Spleen (tissue), 7 donors: Measurements from ENCODE around the gene KRTAP10-1.

ENCODE experiments used
- CTCF ChIP-seq, 11 experiments: fragments of 200-600 bp in 7 of 11; fragments of 450-650 bp in 4 of 11; sonication (generic) in 4 of 11; IDR thresholded peaks in 8 of 11; conservative IDR thresholded peaks in 3 of 11; 1 replicate in 7 of 11; 2 replicates in 4 of 11; pipeline versions ENCODE4 v1.4.0 to v1.8.0; 2016 to 2021; ENCODE audit warnings: antibody characterized with exemption in 11 of 11, inconsistent platforms in 4 of 11, mild to moderate bottlenecking in 1 of 11
- POLR2A ChIP-seq, 3 donors: fragments of 450-650 bp; IDR thresholded peaks; one replicate each; pipeline ENCODE4 v1.5.1; 2017; ENCODE audit warnings: antibody characterized with exemption in 3 of 3, mild to moderate bottlenecking in 1 of 3
- POLR2AphosphoS5 ChIP-seq, 3 donors: sonication (generic); formaldehyde crosslinking; IDR thresholded peaks; one replicate each; pipeline ENCODE4 v1.5.1; 2017; ENCODE audit warnings: antibody characterized with exemption in 3 of 3
- donor health status: DM: no; HTN: no; CAD: no; lungs with moderate emphysema.
- donor health status: DM: no; HTN: no; CAD: no.
- donor health status: DM: no; HTN: no; CAD: no.

GRCh38 chr21:44515359-44516165, 24.4 kb downstream of the KRTAP10-1 start:
- TF ChIP-seq CTCF (IDR thresholded peaks at IDR 0.05 in 8 of 11, conservative IDR thresholded peaks at IDR 0.05 in 3 of 11) = no peak
- no peak for TF ChIP-seq POLR2A (IDR thresholded peaks at IDR 0.05)
- TF ChIP-seq POLR2AphosphoS5 (IDR thresholded peaks at IDR 0.05) = no peak
